ENCODE measurements around the gene OSM.

DNA sequence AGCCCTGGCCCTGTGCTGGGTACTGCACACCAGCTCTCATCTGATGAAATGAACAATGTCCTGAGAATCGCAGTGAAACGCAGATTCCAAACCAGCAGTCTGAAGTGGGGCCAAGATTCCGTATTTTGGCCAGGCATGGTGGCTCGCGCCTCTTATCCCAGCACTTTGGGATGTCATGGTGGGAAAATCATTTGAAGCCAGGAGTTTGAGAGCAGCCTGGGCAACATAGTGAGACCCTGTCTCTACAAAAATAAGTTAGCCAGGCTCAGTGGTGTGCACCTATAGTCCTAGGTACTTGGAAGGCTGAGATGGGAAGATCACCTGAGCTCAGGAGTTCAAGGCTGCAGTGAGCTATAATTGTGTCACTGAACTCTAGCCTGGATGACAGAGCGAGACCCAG is 33.1 kb downstream of the OSM start:
- TF ChIP-seq POLR2A (IDR thresholded peaks at IDR 0.05): no peak
- TF ChIP-seq, protein P1, sequence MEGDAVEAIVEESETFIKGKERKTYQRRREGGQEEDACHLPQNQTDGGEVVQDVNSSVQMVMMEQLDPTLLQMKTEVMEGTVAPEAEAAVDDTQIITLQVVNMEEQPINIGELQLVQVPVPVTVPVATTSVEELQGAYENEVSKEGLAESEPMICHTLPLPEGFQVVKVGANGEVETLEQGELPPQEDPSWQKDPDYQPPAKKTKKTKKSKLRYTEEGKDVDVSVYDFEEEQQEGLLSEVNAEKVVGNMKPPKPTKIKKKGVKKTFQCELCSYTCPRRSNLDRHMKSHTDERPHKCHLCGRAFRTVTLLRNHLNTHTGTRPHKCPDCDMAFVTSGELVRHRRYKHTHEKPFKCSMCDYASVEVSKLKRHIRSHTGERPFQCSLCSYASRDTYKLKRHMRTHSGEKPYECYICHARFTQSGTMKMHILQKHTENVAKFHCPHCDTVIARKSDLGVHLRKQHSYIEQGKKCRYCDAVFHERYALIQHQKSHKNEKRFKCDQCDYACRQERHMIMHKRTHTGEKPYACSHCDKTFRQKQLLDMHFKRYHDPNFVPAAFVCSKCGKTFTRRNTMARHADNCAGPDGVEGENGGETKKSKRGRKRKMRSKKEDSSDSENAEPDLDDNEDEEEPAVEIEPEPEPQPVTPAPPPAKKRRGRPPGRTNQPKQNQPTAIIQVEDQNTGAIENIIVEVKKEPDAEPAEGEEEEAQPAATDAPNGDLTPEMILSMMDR (IDR thresholded peaks at IDR 0.05): no peak
